Measurements from ENCODE around the gene GHRL.

GRCh38 chr3:10277115-10277625 is 15.6 kb downstream of the GHRL start:
- TF ChIP-seq HDAC2 (IDR thresholded peaks at IDR 0.05) (no peak), POLR2A (IDR thresholded peaks at IDR 0.05; ENCODE audit: low read length) (no peak), CTCF (IDR thresholded peaks at IDR 0.05) (no peak), CEBPB (IDR thresholded peaks at IDR 0.05) (no peak), NR3C1 (IDR thresholded peaks at IDR 0.05) (no peak), ATOH8 (CRISPR knock-in tag; IDR thresholded peaks at IDR 0.05; ENCODE audit: low read depth) (no peak), CBX2 (IDR thresholded peaks at IDR 0.05; ENCODE audit: borderline replicate concordance, low read depth) (no peak), JUN (IDR thresholded peaks at IDR 0.05) (no peak), POLR2AphosphoS2 (conservative IDR thresholded peaks at IDR 0.05; ENCODE audit: low read length) (no peak), GATA3 (IDR thresholded peaks at IDR 0.05; ENCODE audit: borderline replicate concordance) (no peak), RAD21 (conservative IDR thresholded peaks at IDR 0.05 in 1 of 2, IDR thresholded peaks at IDR 0.05 in 1 of 2) (no peak)
- TF ChIP-seq, protein P1, sequence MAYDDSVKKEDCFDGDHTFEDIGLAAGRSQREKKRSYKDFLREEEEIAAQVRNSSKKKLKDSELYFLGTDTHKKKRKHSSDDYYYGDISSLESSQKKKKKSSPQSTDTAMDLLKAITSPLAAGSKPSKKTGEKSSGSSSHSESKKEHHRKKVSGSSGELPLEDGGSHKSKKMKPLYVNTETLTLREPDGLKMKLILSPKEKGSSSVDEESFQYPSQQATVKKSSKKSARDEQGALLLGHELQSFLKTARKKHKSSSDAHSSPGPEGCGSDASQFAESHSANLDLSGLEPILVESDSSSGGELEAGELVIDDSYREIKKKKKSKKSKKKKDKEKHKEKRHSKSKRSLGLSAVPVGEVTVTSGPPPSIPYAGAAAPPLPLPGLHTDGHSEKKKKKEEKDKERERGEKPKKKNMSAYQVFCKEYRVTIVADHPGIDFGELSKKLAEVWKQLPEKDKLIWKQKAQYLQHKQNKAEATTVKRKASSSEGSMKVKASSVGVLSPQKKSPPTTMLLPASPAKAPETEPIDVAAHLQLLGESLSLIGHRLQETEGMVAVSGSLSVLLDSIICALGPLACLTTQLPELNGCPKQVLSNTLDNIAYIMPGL (CRISPR knock-in tag; IDR thresholded peaks at IDR 0.05; ENCODE audit: borderline replicate concordance): no peak
- TF ChIP-seq, protein P2, sequence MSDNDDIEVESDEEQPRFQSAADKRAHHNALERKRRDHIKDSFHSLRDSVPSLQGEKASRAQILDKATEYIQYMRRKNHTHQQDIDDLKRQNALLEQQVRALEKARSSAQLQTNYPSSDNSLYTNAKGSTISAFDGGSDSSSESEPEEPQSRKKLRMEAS (IDR thresholded peaks at IDR 0.05): no peak
- TF ChIP-seq, protein P3, sequence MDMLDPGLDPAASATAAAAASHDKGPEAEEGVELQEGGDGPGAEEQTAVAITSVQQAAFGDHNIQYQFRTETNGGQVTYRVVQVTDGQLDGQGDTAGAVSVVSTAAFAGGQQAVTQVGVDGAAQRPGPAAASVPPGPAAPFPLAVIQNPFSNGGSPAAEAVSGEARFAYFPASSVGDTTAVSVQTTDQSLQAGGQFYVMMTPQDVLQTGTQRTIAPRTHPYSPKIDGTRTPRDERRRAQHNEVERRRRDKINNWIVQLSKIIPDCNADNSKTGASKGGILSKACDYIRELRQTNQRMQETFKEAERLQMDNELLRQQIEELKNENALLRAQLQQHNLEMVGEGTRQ (IDR thresholded peaks at IDR 0.05): no peak
